IMR-90 (cell line): ENCODE measurements around the gene VPS37C. TPM values are rescaled to one million over a fixed set of nuclear protein-coding genes. Genes with fewer than 3 reads are reported as not detected.

Source experiments
- ATAC-seq: fragments of 200-7000 bp; cut with Tn5 transposase; 2 replicates; pipeline ENCODE4 v1.9.1; 2020; ENCODE audit warnings: low read depth, mild to moderate bottlenecking, moderate library complexity
- BruUV-seq: library from RNA; stranded (reverse); fragments of 400-500 nt; replicated peaks from 2 replicates; lab custom pipeline; 2021; lab: Mats Ljungman, UMichigan
- CTCF ChIA-PET: fragments of 300-600 bp; formaldehyde crosslinking; extraction: SDS; loops from one replicate; lab custom pipeline; 2021; ENCODE audit warnings: antibody characterized with exemption; lab: Yijun Ruan, JAX
- POLR2A ChIA-PET: fragments of 300-600 bp; sonication (Branson Sonifier 250); formaldehyde crosslinking; loops from one replicate; lab custom pipeline; 2022; ENCODE audit warnings: antibody characterized with exemption; ENCODE audit not compliant: unreplicated experiment; lab: Charles Lee
- DNase-seq: peaks from one replicate; pipeline ENCODE4 v3.0.0; 2013
- H2AFZ ChIP-seq: replicated peaks from 2 replicates; pipeline ENCODE3; 2013; ENCODE audit warnings: low read length, mild to moderate bottlenecking; ENCODE audit not compliant: poor library complexity
- H2AK5ac ChIP-seq: 2 replicates; pipeline ENCODE4 v1.6.1; 2013; ENCODE audit warnings: low read depth, low read length, inconsistent platforms
- H2AK9ac ChIP-seq: replicated peaks from 2 replicates; pipeline ENCODE3; 2013; ENCODE audit warnings: mild to moderate bottlenecking, low read depth, low read length, moderate library complexity; ENCODE audit not compliant: poor library complexity
- H2BK120ac ChIP-seq: 2 replicates; pipeline ENCODE4 v1.6.1; 2013; ENCODE audit warnings: low read depth, low read length, inconsistent platforms
- H2BK15ac ChIP-seq: 3 replicates; pipeline ENCODE4 v1.6.1; 2013; ENCODE audit warnings: low read depth, low read length, inconsistent platforms
- H2BK20ac ChIP-seq: 2 replicates; pipeline ENCODE4 v1.6.1; 2013; ENCODE audit warnings: low read depth, mild to moderate bottlenecking, inconsistent platforms, low read length, moderate library complexity
- H2BK5ac ChIP-seq: 2 replicates; pipeline ENCODE4 v1.6.1; 2013; ENCODE audit warnings: mild to moderate bottlenecking, low read depth, low read length, inconsistent platforms; ENCODE audit not compliant: poor library complexity, severe bottlenecking
- H3K14ac ChIP-seq: replicated peaks from 2 replicates; pipeline ENCODE4 v1.6.1; 2013; ENCODE audit warnings: low read depth, low read length, inconsistent platforms
- H3K18ac ChIP-seq: 2 replicates; pipeline ENCODE4 v1.6.1; 2013; ENCODE audit warnings: low read depth, low read length, control low read depth
- H3K23ac ChIP-seq: 2 replicates; pipeline ENCODE4 v1.6.1; 2013; ENCODE audit warnings: low read depth, low read length, inconsistent platforms
- H3K27ac ChIP-seq: 2 replicates; pipeline ENCODE4 v1.5.1; 2013; ENCODE audit warnings: mild to moderate bottlenecking, control low read depth, low read length; ENCODE audit not compliant: insufficient read depth
- H3K27me3 ChIP-seq: 2 replicates; pipeline ENCODE4 v1.6.1; 2013; ENCODE audit warnings: low read length; ENCODE audit not compliant: control insufficient read depth, insufficient read depth
- H3K36me3 ChIP-seq: 2 replicates; pipeline ENCODE4 v1.6.1; 2013; ENCODE audit warnings: low read length, mixed read lengths; ENCODE audit not compliant: control insufficient read depth, insufficient read depth
- H3K4ac ChIP-seq: 2 replicates; pipeline ENCODE4 v1.6.1; 2013; ENCODE audit warnings: low read depth, low read length, inconsistent platforms
- H3K4me1 ChIP-seq: 2 replicates; pipeline ENCODE4 v1.6.1; 2013; ENCODE audit warnings: low read length, mixed read lengths; ENCODE audit not compliant: control insufficient read depth, insufficient read depth
- H3K4me2 ChIP-seq: 2 replicates; pipeline ENCODE4 v1.6.1; 2013; ENCODE audit warnings: low read depth, mild to moderate bottlenecking, control low read depth, low read length, moderate library complexity
- H3K4me3 ChIP-seq: 2 replicates; pipeline ENCODE4 v1.5.1; 2013; ENCODE audit warnings: low read depth, mild to moderate bottlenecking, control low read depth, low read length, moderate library complexity; ENCODE audit not compliant: insufficient read depth
- H3K56ac ChIP-seq: 2 replicates; pipeline ENCODE4 v1.6.1; 2013; ENCODE audit warnings: low read length, inconsistent platforms; ENCODE audit not compliant: insufficient read depth; ENCODE audit errors: extremely low read depth
- H3K79me1 ChIP-seq, 2 experiments: 2 replicates each; pipeline ENCODE4 v1.6.1; 2013; ENCODE audit warnings: low read length in 2 of 2, inconsistent platforms in 1 of 2, low read depth in 1 of 2
- H3K9ac ChIP-seq: 2 replicates; pipeline ENCODE4 v1.6.1; 2013; ENCODE audit warnings: low read depth, low read length, control low read depth
- H3K9me1 ChIP-seq: 2 replicates; pipeline ENCODE4 v1.6.1; 2013; ENCODE audit warnings: low read length, inconsistent platforms; ENCODE audit not compliant: insufficient read depth
- H3K9me3 ChIP-seq: 2 replicates; pipeline ENCODE4 v1.6.1; 2013; ENCODE audit warnings: low read length; ENCODE audit not compliant: control insufficient read depth, insufficient read depth
- H4K20me1 ChIP-seq: 2 replicates; pipeline ENCODE4 v1.6.1; 2013; ENCODE audit warnings: low read length, inconsistent platforms; ENCODE audit not compliant: insufficient read depth
- H4K5ac ChIP-seq: 2 replicates; pipeline ENCODE4 v1.6.1; 2013; ENCODE audit warnings: mild to moderate bottlenecking, low read depth, low read length, control low read depth
- H4K8ac ChIP-seq, 2 experiments: 2 replicates each; pipeline ENCODE4 v1.6.1; 2013; ENCODE audit warnings: low read depth in 2 of 2, low read length in 2 of 2, control low read depth in 1 of 2, inconsistent platforms in 1 of 2
- H4K91ac ChIP-seq: 2 replicates; pipeline ENCODE4 v1.6.1; 2013; ENCODE audit warnings: low read depth, low read length, inconsistent platforms; ENCODE audit not compliant: insufficient read depth
- BHLHE40 ChIP-seq: fragments of 150-350 bp; IDR thresholded peaks from 2 replicates; pipeline ENCODE4 v1.6.1; 2016; ENCODE audit warnings: mild to moderate bottlenecking, low read depth, low read length
- CEBPB ChIP-seq: IDR thresholded peaks from 2 replicates; pipeline ENCODE4 v1.6.1; 2012; ENCODE audit warnings: low read depth, low read length, improper control_type of control experiment
- CHD1 ChIP-seq: IDR thresholded peaks from 2 replicates; pipeline ENCODE4 v1.6.1; 2012; ENCODE audit warnings: low read depth, low read length, improper control_type of control experiment
- CTCF ChIP-seq: conservative IDR thresholded peaks from 2 replicates; pipeline ENCODE4 v1.5.1; 2012; ENCODE audit warnings: mild to moderate bottlenecking, low read depth, low read length, improper control_type of control experiment
- ELK1 ChIP-seq: fragments of 150-350 bp; IDR thresholded peaks from 2 replicates; pipeline ENCODE4 v1.6.1; 2016; ENCODE audit warnings: low read depth, mild to moderate bottlenecking, low read length, moderate library complexity, borderline replicate concordance
- FOS ChIP-seq: fragments of 150-350 bp; IDR thresholded peaks from 2 replicates; pipeline ENCODE4 v1.6.1; 2016; ENCODE audit warnings: low read depth, low read length
- MAFK ChIP-seq: IDR thresholded peaks from 2 replicates; pipeline ENCODE4 v1.6.1; 2012; ENCODE audit warnings: low read depth, low read length, improper control_type of control experiment
- MAZ ChIP-seq: IDR thresholded peaks from 2 replicates; pipeline ENCODE4 v1.6.1; 2012; ENCODE audit warnings: low read depth, mild to moderate bottlenecking, low read length, improper control_type of control experiment, moderate library complexity, borderline replicate concordance
- MXI1 ChIP-seq: IDR thresholded peaks from 2 replicates; pipeline ENCODE4 v1.6.1; 2012; ENCODE audit warnings: low read depth, mild to moderate bottlenecking, low read length, moderate library complexity, borderline replicate concordance
- NFE2L2 ChIP-seq: fragments of 150-350 bp; IDR thresholded peaks from 2 replicates; pipeline ENCODE4 v1.6.1; 2016; ENCODE audit warnings: low read depth, mild to moderate bottlenecking, low read length
- POLR2A ChIP-seq: IDR thresholded peaks from 2 replicates; pipeline ENCODE4 v1.6.1; 2012; ENCODE audit warnings: mild to moderate bottlenecking, low read depth, low read length
- RAD21 ChIP-seq: IDR thresholded peaks from 2 replicates; pipeline ENCODE4 v1.6.1; 2012; ENCODE audit warnings: low read length, improper control_type of control experiment
- RCOR1 ChIP-seq: IDR thresholded peaks from 2 replicates; pipeline ENCODE4 v1.6.1; 2012; ENCODE audit warnings: mild to moderate bottlenecking, low read length, improper control_type of control experiment; ENCODE audit not compliant: insufficient replicate concordance
- RFX5 ChIP-seq: IDR thresholded peaks from 2 replicates; pipeline ENCODE4 v1.8.0; 2012; ENCODE audit warnings: low read depth, mild to moderate bottlenecking, low read length, moderate library complexity
- SMC3 ChIP-seq: fragments of 150-350 bp; IDR thresholded peaks from 2 replicates; pipeline ENCODE4 v1.6.1; 2016; ENCODE audit warnings: low read depth, mild to moderate bottlenecking, antibody characterized with exemption, low read length, moderate library complexity
- WGBS, 2 experiments: methylation state at CpG; one replicate each; pipeline versions ENCODE4 v1.1.5 to v1.1.7; 2013; ENCODE audit warnings: missing lambda C conversion rate in 2 of 2; ENCODE audit not compliant: insufficient read length in 1 of 2; ENCODE audit errors: extremely low coverage in 2 of 2; 5-methylcytosine and 5-hydroxymethylcytosine counted together
- dilution Hi-C: fragments of 300-500 bp; cut with HindIII; formaldehyde crosslinking; loops from one replicate; pipeline ENCODE4 v1.14.3; 2018; ENCODE audit warnings: low sequenced_read_pairs; ENCODE audit not compliant: unreplicated experiment
- in situ Hi-C: fragments of 300-500 bp; cut with MboI; formaldehyde crosslinking; loops from 3 replicates; pipeline ENCODE4 v1.14.3; 2019; ENCODE audit warnings: low sequenced_read_pairs, inconsistent platforms, mixed read lengths
- intact Hi-C: fragments of 100-400 bp; cut with micrococcal nuclease; formaldehyde crosslinking; loops from 2 replicates; pipeline ENCODE4 v1.10.0; 2022
- polyA plus RNA-seq, 3 experiments: library from polyadenylated mRNA; depleted of rRNA; stranded (reverse); fragments of >200 nt; gene quantifications; 2 replicates each; pipeline ENCODE4 v1.2.3, GENCODE V29; 2012; ENCODE audit warnings: low replicate concordance in 1 of 3
- total RNA-seq: library from RNA; depleted of rRNA; stranded (reverse); fragments of >200 nt; gene quantifications from 2 replicates; pipeline ENCODE4 v1.2.3, GENCODE V29; 2012
- TF ChIP-seq, protein P1 (sequence below): fragments of 150-350 bp; IDR thresholded peaks from 2 replicates; pipeline ENCODE4 v1.6.1; 2017; ENCODE audit warnings: mild to moderate bottlenecking, antibody characterized with exemption, low read length, low read depth

Gene VPS37C
- total and polyA plus RNA-seq, 2 of the 4 experiments (the other 2 are of a cell fraction) = 3.2 to 13.2 TPM

DNA sequence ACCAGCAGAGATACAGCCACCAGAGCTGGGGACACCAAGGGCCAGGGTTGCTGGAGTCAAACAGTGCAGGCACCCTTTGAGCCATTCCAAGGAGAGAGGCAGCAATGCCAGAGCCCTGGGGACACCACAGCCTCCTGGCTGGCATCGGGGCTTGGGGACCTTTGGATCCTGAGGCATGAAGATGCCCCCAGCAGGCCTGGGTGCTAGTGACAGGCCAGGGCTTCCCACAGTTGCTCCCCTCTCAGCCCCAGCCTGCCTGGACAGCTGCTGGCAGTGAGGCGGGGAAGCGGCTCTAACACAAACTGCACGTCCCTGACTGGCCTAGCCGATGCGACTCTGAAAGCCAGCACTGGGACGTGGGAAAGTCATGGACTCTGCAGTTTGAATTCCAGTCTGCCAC lies 56.3 kb downstream of the VPS37C start:
- H2BK20ac ChIP-seq = no peak overlapping the region
- ChIA-PET POLR2A (interaction anchor here (0.6 kb wide), 1 partner anchor 23 kb away, joined by 3 read pairs; no protein-coding TSS in a partner anchor), CTCF (no interaction called here)
- WGBS, 2 experiments = 76% methylated on average over 6 of the region's 7 CpGs; no CpG with 5 or more reads in 1 of the 2 experiments
- H3K23ac ChIP-seq = no peak overlapping the region
- no peak overlapping the region for H3K27ac ChIP-seq
- H2BK15ac ChIP-seq = no peak overlapping the region
- no TSS peak for BruUV-seq
- H3K9me1 ChIP-seq = no peaks in the 10 kb centered on the region
- no peak overlapping the region for H3K9ac ChIP-seq
- no peak overlapping the region for H4K91ac ChIP-seq
- no peak overlapping the region for H2AFZ ChIP-seq
- in situ Hi-C loops (no loop called here), dilution Hi-C loops (no loop called here), intact Hi-C loops (no loop called here)
- H3K14ac ChIP-seq = no peak overlapping the region
- ATAC-seq = no peak
- no peak overlapping the region for H2BK120ac ChIP-seq
- H3K4me3 ChIP-seq = no peak overlapping the region
- H3K4me2 ChIP-seq = no peak overlapping the region
- H2BK5ac ChIP-seq = no peak overlapping the region
- DNase-seq = no peak
- H3K27me3 ChIP-seq = peaks cover 13% of the 10 kb centered on the region
- no peaks in the 10 kb centered on the region for H3K9me3 ChIP-seq
- TF ChIP-seq FOS (no peak), CEBPB (no peak), CTCF (no peak), NFE2L2 (no peak), CHD1 (no peak), SMC3 (no peak), MXI1 (no peak), BHLHE40 (no peak), RCOR1 (no peak), ELK1 (no peak), RAD21 (no peak), MAFK (no peak), POLR2A (no peak), MAZ (no peak), RFX5 (no peak)
- TF ChIP-seq, protein P1, sequence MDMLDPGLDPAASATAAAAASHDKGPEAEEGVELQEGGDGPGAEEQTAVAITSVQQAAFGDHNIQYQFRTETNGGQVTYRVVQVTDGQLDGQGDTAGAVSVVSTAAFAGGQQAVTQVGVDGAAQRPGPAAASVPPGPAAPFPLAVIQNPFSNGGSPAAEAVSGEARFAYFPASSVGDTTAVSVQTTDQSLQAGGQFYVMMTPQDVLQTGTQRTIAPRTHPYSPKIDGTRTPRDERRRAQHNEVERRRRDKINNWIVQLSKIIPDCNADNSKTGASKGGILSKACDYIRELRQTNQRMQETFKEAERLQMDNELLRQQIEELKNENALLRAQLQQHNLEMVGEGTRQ = no peak
- no peak overlapping the region for H3K4ac ChIP-seq
- H3K56ac ChIP-seq = no peak overlapping the region
- no peak overlapping the region for H3K18ac ChIP-seq
- H3K36me3 ChIP-seq = no peaks in the 10 kb centered on the region
- no peak overlapping the region for H4K5ac ChIP-seq
- no peaks in the 10 kb centered on the region for H4K20me1 ChIP-seq
- H2AK9ac ChIP-seq = no peak overlapping the region
- no peaks in the 10 kb centered on the region for H3K79me1 ChIP-seq
- H3K4me1 ChIP-seq = no peaks in the 10 kb centered on the region
- no peak overlapping the region for H2AK5ac ChIP-seq
- no peak overlapping the region for H4K8ac ChIP-seq
